ENCODE data around the gene DPYSL5.
"Not testable (repeated sequence)": the region's sequence is repeated elsewhere in the genome, so short reads cannot be mapped to it uniquely, and the experiment has no call there.

DPYSL5 gene

GRCh38 chr2:26903676-26904075, 55.7 kb downstream of the DPYSL5 start:
- DNase-seq, result no peak

GRCh38 chr2:26904839-26905238, 56.9 kb downstream of the DPYSL5 start:
- DNase-seq, result no peak

GRCh38 chr2:26905341-26906198, 57.6 kb downstream of the DPYSL5 start:
- DNase-seq, result no peak

GRCh38 chr2:26907416-26907815, 59.5 kb downstream of the DPYSL5 start:
- no peak for DNase-seq

GRCh38 chr2:26910176-26910575, 62.2 kb downstream of the DPYSL5 start:
- no peak for DNase-seq

- DNase-seq, result peak; percentile 31 to 50
These were observed 64.3 kb downstream of the DPYSL5 start for GRCh38 chr2:26911911-26912861.

GRCh38 chr2:26913606-26913998, 65.7 kb downstream of the DPYSL5 start:
- DNase-seq, result no peak

- no peak for DNase-seq
These were observed 66.2 kb downstream of the DPYSL5 start for GRCh38 chr2:26913999-26914658.

GRCh38 chr2:26914659-26915310, 66.9 kb downstream of the DPYSL5 start:
- no peak for DNase-seq

GRCh38 chr2:26915316-26915715, 67.4 kb downstream of the DPYSL5 start:
- DNase-seq, result no peak

GRCh38 chr2:26916128-26916692, 68.3 kb downstream of the DPYSL5 start:
- no peak for DNase-seq

- DNase-seq, result no peak
These were observed 69.4 kb downstream of the DPYSL5 start for GRCh38 chr2:26917135-26917836.

- DNase-seq, result no peak
These were observed 73.4 kb downstream of the DPYSL5 start for GRCh38 chr2:26921323-26921722.

GRCh38 chr2:26922405-26923188, 74.7 kb downstream of the DPYSL5 start:
- DNase-seq, result peak in 1 of 2 experiments; percentile 14

- not testable (repeated sequence) for DNase-seq
These were observed 75.2 kb downstream of the DPYSL5 start for GRCh38 chr2:26923189-26923466.

GRCh38 chr2:26924731-26925099, 76.8 kb downstream of the DPYSL5 start:
- DNase-seq, result no peak

- no peak for DNase-seq
These were observed 77.3 kb downstream of the DPYSL5 start for GRCh38 chr2:26925100-26925791.

GRCh38 chr2:26927221-26927620, 79.3 kb downstream of the DPYSL5 start:
- DNase-seq, result no peak

- no peak for DNase-seq
These were observed 85.0 kb downstream of the DPYSL5 start for GRCh38 chr2:26932974-26933373.
